SK-N-MC (cell line): Measurements from ENCODE around the gene LCORL.

ENCODE experiments used
- EZH2 ChIP-seq: fragments of 200-600 bp; sonication (generic); IDR thresholded peaks from one replicate; pipeline ENCODE4 v1.6.1; 2017; ENCODE audit warnings: antibody characterized with exemption
- POLR2AphosphoS5 ChIP-seq: IDR thresholded peaks from 2 replicates; pipeline ENCODE4 v1.6.1; 2012; ENCODE audit warnings: mild to moderate bottlenecking, low read depth, low read length, borderline replicate concordance

- TF ChIP-seq EZH2 (no peak), POLR2AphosphoS5 (no peak)
Observed at GRCh38 chr4:18041114-18041513, 19.6 kb upstream of the LCORL start.
